Mesothelial cell of epicardium (in vitro differentiated cells): Measurements from ENCODE around the gene MAD2L2. TPM values are rescaled to one million over a fixed set of nuclear protein-coding genes. Genes with fewer than 3 reads are reported as not detected.

Source experiments
- DNase-seq, 2 experiments: peaks; one replicate each; pipeline ENCODE4 v3.0.0; 2021; ENCODE audit warnings: low spot score in 2 of 2; ENCODE audit not compliant: unreplicated experiment in 2 of 2
- H3K27ac Mint-ChIP-seq: 2 replicates; pipeline ENCODE4 v1.8.0; 2021; ENCODE audit warnings: mixed read lengths
- H3K27me3 Mint-ChIP-seq: 2 replicates; pipeline ENCODE4 v1.8.0; 2021; ENCODE audit warnings: low read depth, mixed read lengths
- H3K36me3 Mint-ChIP-seq: 2 replicates; pipeline ENCODE4 v1.8.0; 2021; ENCODE audit warnings: mixed read lengths
- H3K4me1 Mint-ChIP-seq: 2 replicates; pipeline ENCODE4 v1.8.0; 2021; ENCODE audit warnings: mixed read lengths
- H3K4me3 Mint-ChIP-seq: 2 replicates; pipeline ENCODE4 v1.8.0; 2021; ENCODE audit warnings: mild to moderate bottlenecking, moderate library complexity, mixed read lengths
- H3K9me3 Mint-ChIP-seq: 2 replicates; pipeline ENCODE4 v1.8.0; 2021; ENCODE audit warnings: mixed read lengths
- total RNA-seq: library from RNA; stranded (reverse); gene quantifications from 3 replicates; pipeline ENCODE4 v1.2.1, GENCODE V29; 2021
- TF ChIP-seq, protein P1 (sequence below): fragments of 200-600 bp; sonication (generic); IDR thresholded peaks from one replicate; pipeline ENCODE4 v1.5.0; 2021; ENCODE audit warnings: antibody characterized with exemption; ENCODE audit not compliant: unreplicated experiment

Gene MAD2L2
- total RNA-seq, 1 donor from 2014 or later = 56.3 TPM

DNA sequence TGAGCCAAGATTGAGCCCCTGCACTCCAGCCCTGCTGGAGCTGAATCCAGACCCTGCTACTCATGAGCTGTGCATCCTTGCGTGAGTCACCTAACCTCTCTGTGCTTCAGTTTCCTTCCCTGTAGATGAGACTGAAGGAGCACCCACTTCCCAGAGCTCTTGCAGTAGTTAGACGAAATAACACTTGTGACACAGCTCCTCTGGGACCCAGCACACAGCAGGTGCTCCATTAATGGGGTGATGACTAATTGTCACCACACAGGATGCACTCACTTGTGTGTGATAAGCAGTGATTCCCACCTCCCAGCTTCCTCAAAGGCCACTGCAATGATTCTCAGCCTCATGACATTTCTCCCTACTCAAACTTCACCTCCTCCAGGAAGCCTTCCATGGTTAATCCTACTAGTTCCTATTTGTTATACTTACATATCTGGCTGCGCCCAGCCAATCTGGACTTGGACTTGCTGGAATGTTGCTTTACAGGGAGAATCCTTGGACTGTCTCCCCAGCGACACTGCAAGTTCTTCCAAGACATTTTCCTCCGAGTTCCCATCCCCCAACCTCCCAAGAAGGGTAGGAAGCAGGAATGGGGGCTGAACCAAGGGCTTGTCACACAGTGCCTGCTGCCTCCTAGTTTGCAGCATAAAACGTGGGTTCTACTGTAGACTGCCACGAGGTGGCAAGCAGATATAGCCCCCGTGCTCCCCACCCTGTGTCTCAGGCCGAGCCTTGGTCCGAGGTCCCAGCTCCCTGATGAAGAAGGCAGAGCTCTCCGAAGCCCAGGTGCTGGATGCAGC is 27.8 kb upstream of the MAD2L2 start:
- Mint-ChIP-seq H3K27ac (no peak overlapping the region), H3K27me3 (peaks cover 6% of the 10 kb centered on the region)

DNA sequence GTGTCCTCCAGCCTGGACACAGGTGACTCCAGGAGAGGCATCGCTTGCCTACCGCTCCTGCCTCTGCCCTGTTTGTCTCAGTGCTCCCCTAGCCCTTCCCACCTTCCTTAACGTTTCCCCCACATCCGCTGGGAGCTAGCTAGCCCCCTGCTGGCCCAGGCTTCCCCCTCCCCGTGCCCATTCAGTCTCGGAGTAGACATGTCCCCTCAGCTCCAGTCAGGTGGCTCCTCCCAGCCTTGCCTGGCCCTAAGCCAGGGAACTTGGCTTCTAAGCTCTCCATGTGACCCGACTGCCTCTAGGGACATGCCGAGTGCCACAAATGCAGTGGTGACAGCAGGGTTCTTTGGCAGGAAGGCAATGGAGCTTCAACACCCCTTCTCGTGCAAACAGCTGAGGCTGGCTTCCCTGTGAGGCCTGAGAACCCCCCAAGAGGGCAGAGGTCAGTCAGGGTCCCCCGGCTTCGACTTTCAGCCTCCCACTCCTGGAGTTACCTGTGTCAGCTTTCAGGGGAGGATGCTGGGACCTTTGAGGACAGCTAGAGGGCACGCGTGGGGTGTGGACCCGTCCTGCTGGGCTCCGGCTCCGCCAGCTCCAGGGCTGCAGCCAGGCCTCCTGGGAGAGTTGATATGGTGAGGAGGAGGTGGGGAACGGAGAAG is 26.8 kb upstream of the MAD2L2 start:
- TF ChIP-seq, protein P1, sequence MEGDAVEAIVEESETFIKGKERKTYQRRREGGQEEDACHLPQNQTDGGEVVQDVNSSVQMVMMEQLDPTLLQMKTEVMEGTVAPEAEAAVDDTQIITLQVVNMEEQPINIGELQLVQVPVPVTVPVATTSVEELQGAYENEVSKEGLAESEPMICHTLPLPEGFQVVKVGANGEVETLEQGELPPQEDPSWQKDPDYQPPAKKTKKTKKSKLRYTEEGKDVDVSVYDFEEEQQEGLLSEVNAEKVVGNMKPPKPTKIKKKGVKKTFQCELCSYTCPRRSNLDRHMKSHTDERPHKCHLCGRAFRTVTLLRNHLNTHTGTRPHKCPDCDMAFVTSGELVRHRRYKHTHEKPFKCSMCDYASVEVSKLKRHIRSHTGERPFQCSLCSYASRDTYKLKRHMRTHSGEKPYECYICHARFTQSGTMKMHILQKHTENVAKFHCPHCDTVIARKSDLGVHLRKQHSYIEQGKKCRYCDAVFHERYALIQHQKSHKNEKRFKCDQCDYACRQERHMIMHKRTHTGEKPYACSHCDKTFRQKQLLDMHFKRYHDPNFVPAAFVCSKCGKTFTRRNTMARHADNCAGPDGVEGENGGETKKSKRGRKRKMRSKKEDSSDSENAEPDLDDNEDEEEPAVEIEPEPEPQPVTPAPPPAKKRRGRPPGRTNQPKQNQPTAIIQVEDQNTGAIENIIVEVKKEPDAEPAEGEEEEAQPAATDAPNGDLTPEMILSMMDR = no peak
- H3K36me3 Mint-ChIP-seq = no peaks in the 10 kb centered on the region
- no peaks in the 10 kb centered on the region for H3K9me3 Mint-ChIP-seq
- H3K4me1 Mint-ChIP-seq = peaks cover 4% of the 10 kb centered on the region
- no peak overlapping the region for H3K4me3 Mint-ChIP-seq
- peaks cover 10% of the 10 kb centered on the region for H3K27me3 Mint-ChIP-seq
- H3K27ac Mint-ChIP-seq = no peak overlapping the region
- no peak for DNase-seq

More for the DNA sequence above, 27.8 kb upstream of the MAD2L2 start:
- Mint-ChIP-seq H3K9me3 (no peaks in the 10 kb centered on the region), H3K4me1 (peaks cover 4% of the 10 kb centered on the region), H3K4me3 (no peak overlapping the region), H3K36me3 (no peaks in the 10 kb centered on the region)
- no peak for DNase-seq
- TF ChIP-seq, protein P1 = no peak

DNA sequence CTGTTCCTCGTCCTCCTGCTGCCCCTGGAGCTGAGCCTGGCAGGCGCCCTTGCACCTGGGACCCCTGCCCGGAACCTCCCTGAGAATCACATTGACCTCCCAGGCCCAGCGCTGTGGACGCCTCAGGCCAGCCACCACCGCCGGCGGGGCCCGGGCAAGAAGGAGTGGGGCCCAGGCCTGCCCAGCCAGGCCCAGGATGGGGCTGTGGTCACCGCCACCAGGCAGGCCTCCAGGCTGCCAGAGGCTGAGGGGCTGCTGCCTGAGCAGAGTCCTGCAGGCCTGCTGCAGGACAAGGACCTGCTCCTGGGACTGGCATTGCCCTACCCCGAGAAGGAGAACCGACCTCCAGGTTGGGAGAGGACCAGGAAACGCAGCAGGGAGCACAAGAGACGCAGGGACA is 25.3 kb upstream of the MAD2L2 start:
- no peak overlapping the region for H3K27ac Mint-ChIP-seq
- no peaks in the 10 kb centered on the region for H3K36me3 Mint-ChIP-seq
- DNase-seq = no peak
- peaks cover 10% of the 10 kb centered on the region for H3K27me3 Mint-ChIP-seq
- H3K9me3 Mint-ChIP-seq = no peaks in the 10 kb centered on the region
- peaks cover 4% of the 10 kb centered on the region for H3K4me1 Mint-ChIP-seq
- no peak overlapping the region for H3K4me3 Mint-ChIP-seq
- TF ChIP-seq, protein P1 = no peak

DNA sequence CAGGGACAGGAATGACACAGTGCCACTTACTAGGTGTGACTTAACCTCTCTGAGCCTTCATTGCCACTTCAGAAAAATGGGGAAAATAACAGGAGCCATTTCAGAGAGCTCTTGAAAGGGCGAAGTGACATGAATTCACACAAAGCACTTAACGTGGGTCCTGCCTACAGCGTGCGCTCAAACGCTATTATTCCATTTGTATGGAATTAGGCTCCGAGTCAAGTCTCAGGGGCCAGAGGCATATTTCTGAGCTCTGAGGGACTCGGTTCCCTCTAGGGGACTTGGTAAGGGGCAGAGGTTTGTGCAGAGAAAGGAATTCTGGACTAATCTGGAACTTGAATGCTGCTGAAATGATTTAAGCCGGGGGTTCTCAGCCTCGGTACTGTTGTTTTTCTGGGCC is 24.6 kb upstream of the MAD2L2 start:
- Mint-ChIP-seq H3K4me1 (peaks cover 4% of the 10 kb centered on the region), H3K27ac (no peak overlapping the region), H3K4me3 (no peak overlapping the region)

DNA sequence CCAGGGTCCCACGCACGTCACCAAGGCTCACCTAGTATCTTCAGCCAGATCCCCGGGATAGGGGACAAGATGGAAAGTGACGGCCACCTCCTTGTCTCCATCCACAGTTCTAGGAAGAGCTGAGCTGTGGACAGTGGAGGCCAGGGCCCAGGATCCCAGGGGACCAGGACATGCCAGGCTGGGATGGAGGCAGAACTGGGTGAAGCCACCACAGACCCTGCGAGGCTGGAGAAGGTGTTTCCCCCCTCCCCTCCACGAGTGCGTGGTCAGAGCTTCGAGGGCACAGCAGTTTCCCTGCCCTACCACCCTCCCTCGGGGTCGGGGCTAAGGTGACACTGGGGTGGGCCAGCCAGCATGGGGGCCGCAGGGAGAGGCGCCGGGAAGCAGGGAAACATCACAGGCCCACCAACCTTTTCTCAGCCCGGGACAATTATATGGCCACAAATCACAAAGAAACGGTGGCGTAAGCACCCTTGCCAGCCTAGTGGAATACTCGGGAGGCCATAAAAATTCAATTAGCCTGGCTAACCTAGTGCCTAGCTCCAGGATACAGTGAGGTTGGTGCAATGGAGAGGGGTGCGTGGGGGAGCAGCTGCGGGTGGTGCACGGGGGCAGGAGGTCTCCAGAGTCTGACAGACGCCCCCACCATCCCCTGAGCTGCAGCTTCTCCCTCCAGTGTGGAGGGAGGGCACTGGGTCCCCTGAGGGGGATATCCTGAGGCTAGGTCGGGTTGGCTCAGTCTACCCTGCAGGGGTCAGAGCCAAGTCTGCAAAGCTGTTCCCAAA is 23.9 kb upstream of the MAD2L2 start:
- H3K9me3 Mint-ChIP-seq = no peaks in the 10 kb centered on the region
- no peak overlapping the region for H3K27ac Mint-ChIP-seq
- peaks cover 10% of the 10 kb centered on the region for H3K27me3 Mint-ChIP-seq
- DNase-seq = no peak
- no peak overlapping the region for H3K4me3 Mint-ChIP-seq
- TF ChIP-seq, protein P1 = no peak
- H3K36me3 Mint-ChIP-seq = no peaks in the 10 kb centered on the region
- peaks cover 4% of the 10 kb centered on the region for H3K4me1 Mint-ChIP-seq

More for the DNA sequence above, 24.6 kb upstream of the MAD2L2 start:
- TF ChIP-seq, protein P1 = no peak
- DNase-seq = no peak
- peaks cover 10% of the 10 kb centered on the region for H3K27me3 Mint-ChIP-seq
- no peaks in the 10 kb centered on the region for H3K9me3 Mint-ChIP-seq
- H3K36me3 Mint-ChIP-seq = no peaks in the 10 kb centered on the region
